NCI-H1417 treated with DMSO at 0.1 percent for 48 hours (cell line): ENCODE data around the gene NEUROG1.

Source experiments
- DNase-seq: peaks from one replicate; lab custom pipeline; 2025; lab: John Stamatoyannopoulos, UW

The NEUROG1 gene

GRCh38 chr5:135493406-135494180, 42.2 kb downstream of the NEUROG1 start:
- no peak for DNase-seq

GRCh38 chr5:135492319-135492626, 43.5 kb downstream of the NEUROG1 start:
- no peak for DNase-seq

GRCh38 chr5:135491552-135492318, 44.0 kb downstream of the NEUROG1 start:
- DNase-seq, result peak; percentile 59

- no peak for DNase-seq
These were observed 44.7 kb downstream of the NEUROG1 start for GRCh38 chr5:135491038-135491551.

- DNase-seq, result no peak
These were observed 45.3 kb downstream of the NEUROG1 start for GRCh38 chr5:135490245-135491037.

GRCh38 chr5:135489466-135490244, 46.1 kb downstream of the NEUROG1 start:
- DNase-seq, result no peak

- DNase-seq, result peak; percentile 61
These were observed 46.9 kb downstream of the NEUROG1 start for GRCh38 chr5:135488727-135489465.

- DNase-seq, result no peak
These were observed 47.8 kb downstream of the NEUROG1 start for GRCh38 chr5:135487839-135488514.

GRCh38 chr5:135487037-135487395, 48.7 kb downstream of the NEUROG1 start:
- DNase-seq, result no peak

GRCh38 chr5:135486131-135487036, 49.4 kb downstream of the NEUROG1 start:
- DNase-seq, result no peak

GRCh38 chr5:135484674-135485086, 51.1 kb downstream of the NEUROG1 start:
- no peak for DNase-seq
